NCI-H2107 (cell line): Measurements from ENCODE around the gene ADAM30.

ENCODE experiments used
- DNase-seq: peaks from one replicate; lab custom pipeline; 2025; lab: John Stamatoyannopoulos, UW

Gene ADAM30

DNA sequence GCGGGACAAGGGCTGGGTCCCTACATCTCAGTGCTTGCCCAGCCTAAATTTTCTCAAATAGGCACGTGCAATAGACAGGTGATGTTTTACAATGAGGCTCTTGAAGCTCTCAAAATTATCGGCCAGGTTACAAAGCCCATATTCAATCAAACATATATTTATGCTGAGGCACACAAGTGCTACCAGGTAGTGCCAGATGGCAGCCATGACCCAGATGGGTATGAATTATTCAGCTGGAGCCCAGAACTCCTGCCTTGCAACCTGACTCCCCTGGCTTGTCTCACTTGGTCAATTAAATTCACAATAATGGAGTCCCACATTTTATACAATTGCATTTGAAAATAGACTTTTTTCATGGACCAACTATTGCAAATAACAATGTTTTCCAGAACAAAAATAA is 12.3 kb upstream of the ADAM30 start:
- DNase-seq = peak; percentile 12

DNA sequence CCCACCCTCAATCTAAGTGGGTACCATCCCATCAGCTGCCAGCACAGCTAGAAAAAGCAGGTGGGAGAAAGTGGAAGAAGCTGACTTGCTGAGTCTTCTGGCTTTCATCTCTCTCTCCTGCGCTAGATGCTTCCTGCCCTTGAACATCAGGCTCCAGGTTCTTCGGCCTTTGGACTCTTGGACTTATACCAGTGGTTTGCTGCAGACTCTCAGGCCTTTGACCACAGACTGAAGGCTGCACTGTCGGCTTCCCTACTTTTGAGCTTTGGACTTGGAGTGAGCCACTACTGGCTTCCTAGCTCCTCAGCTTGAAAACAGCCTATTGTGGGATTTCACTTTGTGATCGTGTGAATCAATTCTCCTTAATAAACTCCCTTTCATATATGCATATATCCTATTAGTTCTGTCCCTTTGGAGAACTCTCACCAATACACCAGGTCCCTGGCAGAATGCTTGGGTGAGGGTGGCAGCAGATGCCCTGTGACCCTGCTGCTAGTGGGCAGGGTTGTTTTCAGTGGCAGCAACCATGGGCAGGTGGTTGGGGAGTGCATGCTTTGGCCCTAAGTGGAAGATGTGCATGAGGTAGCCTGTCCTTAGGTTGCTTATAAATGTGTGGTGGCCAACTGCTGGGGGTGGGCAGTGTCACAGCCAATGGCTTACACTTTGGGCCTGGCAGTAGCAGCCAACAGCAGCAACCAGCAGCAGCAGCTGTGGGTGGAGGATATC is 10.8 kb upstream of the ADAM30 start:
- no peak for DNase-seq

DNA sequence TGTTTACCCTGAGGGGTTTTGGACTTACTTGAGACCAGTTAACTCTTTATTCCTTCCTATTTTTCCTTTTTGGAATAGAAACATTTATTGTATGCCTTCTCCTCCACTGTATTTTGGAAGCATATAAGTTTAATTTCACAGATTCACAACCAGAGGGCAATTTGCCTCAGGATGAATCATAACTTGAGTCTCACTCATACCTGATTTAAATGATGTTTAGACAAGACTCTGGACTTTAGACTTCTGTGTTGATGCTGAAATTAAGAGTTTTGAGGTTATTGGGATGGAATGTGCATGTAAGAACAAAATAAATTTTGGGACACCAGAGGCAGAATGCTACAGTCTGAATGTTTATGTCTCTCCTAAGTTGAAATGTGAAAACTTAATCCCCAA is 7.1 kb upstream of the ADAM30 start:
- no peak for DNase-seq

DNA sequence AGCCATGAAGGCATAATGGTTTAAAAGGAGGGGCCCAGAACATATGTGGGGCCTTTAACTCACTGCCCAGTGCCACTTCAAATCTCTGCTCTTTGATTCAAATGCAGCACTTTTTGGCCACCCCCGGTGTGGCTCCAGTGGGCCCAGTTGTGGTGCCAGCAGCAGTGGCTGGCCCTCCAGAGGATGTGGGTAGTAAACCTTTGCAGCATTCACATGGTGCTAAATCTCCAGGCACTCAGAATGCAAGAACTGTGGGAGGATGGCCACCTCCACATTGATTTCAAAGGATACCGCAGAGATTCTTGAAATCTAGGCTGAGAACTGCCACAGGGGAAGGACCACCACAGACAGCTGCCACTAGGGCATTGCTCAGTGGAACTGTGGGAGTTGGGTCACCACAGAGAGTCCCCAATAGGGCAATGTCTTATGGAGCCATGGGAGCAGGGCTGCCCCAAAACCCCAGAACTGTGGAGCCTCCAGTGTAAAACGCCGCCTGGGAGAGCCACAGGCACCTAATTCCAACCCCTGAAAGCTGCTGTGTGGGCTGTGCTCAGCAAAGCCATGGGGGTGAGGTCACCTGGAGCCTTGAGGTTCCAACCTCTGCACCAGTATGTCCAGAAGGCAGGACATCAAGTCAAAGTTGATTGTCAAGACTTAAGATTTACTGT is 6.6 kb upstream of the ADAM30 start:
- DNase-seq = no peak

DNA sequence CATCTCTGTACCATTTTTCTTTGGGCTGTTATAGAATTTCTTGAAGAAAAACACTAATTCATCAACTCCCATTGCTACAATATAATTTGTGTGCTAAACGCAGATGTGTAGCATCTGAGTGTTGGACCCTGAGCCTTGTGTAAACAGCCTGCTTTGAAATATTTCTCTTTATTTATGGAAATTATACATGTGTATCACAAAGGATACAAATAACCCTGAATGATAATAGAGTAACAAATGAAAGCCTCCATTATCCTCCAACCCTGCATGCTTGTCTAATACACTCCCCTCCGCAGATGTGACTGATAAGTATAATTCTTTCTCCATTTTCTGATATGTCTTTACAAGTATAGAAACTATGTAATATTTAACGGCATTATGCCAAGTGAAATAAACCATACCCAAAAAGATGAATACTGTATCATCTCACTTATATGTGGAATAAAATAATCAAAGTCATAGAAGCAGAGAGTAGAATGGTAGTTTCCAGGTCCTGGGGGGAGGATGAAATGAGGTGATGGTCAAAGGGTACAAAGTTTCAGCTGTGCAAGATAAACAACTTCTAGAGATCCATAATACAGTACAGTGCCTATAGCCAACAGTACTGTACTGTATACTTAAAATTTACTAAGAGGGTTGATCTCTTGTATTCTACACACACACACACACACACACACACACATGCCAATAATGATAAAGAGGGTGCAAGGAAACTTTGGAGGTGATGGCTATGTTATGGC is 2.8 kb upstream of the ADAM30 start:
- no peak for DNase-seq

DNA sequence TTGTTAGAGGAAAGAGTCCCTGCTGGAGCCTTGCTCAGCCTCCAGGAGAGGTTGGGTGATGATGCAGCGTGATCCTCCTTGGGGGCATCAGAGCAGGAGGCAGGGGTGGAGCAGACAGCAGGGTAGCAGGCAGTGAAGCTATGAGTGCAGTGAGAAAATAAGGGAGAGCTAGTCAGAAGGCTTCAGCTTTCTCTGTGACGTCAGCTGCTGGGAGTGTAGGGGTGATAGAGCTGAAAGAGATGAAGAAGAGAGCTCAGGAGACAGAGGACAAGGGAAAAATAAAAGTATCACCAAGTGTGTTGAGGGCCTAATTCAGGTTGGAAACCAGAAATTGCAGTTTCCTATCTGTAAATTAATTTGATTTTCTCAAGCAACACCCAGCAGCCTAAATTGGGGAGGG is 2.2 kb upstream of the ADAM30 start:
- DNase-seq = no peak

DNA sequence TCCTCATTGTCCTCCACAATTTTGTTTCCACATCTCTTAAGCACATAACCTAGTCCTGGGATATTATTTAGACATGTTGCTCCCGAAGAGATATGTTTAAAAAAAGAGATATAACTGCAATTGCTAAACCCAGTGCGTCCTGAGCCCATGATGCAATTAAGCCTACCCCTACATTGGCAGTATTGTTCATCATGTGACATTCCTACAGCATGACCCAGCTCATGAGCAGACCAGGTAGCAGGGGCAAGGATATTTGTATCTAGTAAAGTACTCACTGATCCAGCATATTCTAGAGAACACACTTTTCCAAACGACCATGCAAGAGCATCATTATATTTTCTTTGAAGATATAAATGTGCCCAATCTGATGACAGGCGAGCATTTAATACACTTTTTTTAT is 1.2 kb downstream of the ADAM30 start:
- no peak for DNase-seq

DNA sequence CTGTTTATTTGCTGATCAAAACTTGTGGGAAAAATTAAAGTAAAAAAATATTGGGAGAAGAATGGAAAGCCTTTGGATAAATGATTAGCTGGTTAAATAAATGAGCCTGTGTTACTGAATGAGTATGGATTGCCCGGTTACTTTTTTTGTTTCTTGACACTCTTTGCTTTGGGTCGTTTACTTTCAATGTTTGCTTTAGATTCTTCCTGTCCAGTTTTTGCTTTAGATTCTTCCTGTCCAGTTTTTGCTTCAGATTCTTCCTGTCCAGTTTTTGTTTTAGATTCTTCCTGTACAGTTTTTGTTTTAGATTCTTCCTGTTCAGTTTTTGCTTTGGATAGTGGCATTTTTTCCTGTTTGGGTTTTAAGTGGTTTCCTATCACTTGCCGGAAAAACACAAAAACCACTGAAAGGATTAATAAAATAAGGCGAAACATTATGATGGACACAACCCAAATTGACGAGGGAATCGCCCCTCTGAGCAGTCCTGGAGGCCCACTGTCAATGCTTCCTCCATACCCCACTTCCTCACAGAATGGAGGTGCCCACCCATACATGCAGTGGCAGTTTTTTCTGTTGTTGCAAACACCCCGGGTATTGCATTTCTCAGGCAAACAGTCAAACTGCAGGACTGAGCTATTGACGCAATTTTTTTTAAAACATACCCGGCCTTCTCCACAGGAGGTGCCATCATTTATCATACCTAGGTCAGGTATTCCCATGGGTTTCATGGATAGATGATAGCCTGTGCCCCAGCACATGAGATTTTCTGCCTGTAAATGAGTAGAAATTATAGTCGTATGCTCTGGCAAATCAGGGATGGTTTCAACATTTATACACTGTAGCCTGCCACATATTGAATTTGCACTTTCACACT is 2.3 kb downstream of the ADAM30 start:
- DNase-seq = no peak

DNA sequence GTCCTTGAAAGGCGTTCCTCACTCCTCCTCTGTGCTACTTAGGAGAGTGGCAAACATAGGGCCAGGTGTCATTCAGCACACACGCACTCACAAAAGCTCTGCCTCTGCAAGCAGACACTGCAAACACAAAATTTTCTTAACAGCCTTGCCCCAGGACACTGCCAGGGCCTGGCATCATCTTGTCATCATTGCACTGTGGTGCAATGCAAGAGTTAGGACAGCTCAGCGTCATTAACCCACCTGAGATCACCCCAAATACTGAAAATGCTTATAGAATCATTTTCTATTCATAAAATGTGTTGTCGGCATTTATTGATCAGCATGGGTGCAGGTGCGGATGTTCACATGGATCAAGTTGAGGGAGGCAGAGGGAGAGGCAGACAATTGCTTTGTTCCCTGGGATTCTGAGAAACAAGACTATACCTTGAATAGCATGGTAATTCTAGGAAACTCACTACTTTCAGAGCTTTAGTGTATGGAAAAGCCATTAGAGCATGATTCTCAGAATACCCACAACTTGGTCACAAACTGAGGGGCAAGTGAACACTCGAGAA is 3.0 kb downstream of the ADAM30 start:
- no peak for DNase-seq

DNA sequence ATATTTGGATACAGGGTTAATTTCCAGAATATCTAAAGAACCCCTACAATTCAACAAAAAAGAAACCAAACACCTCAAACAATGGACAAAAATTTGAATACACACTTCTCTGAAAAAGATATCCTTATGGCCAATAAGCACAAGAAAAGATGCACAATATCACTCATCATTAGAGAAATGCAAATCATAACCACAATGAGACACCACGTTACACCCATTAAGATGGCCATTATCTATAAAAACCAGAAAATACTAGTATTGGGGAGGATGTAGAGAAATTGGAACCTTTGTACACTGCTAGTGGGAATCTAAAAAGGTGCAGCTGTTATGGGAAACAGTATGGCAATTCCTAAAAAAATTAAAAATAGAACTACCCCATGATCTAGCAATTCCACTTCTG is 4.9 kb downstream of the ADAM30 start:
- DNase-seq = no peak

DNA sequence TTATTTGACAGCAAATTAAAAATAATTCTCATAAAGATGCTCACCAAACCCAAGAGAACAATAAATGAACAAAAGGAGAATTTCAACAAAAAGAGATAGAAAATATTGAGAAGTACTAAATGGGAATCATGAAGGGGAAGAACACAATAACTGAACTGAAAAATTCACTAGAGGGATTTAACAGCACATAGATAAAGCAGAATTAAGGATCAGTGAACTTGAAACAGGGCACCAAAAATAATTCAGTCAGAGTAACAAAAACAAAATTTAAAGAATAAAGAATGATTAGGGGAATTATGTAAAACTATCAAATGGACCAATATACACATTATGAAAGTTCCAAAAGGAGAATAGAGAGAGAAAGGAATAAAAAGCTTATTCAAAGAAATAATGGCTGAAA is 7.8 kb downstream of the ADAM30 start:
- no peak for DNase-seq

DNA sequence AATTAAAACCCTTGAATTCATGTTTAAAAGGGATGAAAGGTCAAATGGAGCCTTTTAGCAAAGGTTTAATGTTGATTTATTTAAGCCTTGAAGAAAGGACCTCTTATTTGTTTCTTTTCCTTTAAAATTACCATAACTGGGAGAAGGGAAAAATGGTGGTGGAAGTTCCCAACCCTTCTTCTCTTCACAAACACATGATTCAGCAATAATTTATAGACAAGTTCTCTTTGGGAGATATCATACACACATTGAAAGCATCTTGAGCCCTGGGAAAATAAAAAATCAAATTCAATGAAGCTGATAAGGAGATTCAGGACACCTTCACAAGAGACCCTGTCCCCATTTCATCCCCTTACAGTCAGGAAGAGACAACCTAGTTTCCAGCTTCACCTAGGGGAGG is 8.9 kb downstream of the ADAM30 start:
- no peak for DNase-seq

DNA sequence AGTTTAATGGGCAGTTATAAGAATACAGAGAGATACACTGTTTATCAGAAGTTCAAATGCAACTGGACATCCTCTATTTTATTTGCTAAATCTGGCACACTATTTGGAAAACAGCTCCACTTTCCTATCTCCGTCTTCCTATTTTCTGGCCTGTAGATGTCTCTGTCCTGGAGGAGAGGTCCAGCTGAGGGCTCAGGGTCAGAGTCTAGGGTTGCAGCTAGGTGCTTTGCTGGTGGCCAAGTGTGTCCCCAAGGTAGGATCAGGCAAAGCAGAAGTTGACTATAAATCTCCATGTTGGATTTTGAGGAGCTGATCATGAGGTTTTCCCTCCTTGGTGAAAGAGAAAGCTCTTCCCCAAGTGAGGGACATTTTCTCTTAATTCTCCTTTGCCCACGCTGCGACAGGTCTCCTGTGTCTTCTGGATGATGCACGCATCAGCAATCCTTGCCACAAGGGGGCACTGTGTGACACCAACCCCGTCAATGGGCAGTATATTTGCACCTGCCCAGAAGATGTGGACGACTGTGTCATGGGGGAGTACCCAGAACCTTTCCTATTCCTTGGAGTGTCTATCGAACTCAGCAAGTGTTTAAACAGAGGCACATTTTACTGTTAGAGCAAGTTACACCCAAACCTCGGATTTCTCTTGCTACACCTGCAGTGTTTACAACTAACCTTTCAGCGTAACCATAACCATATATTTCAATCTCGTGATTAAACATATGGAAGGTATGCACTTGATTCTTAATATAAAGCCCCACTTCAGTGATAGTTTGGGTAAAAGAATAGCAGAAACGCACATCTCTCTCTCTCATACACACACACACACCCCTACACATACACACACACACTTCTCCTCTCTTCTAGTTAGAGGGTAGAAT is 10.2 kb downstream of the ADAM30 start:
- no peak for DNase-seq

DNA sequence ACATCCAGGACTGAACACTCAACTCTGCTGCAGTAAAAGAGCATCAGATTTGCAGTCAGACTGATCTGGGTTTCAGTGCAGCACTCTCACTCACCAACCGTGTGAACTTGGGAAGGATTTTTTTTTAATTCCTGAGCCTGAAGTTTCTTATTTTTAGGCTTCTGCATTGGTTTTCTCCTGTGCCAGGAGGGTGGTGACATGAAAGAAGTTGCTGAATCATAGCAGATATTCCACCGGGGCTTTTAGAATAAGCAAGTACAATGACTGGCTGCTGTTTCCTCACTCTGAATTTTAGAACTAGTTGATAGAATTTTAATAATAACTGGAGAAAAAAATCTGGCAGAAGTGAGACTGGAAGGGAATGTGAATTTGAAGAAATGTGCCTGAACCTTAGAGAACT is 11.6 kb downstream of the ADAM30 start:
- DNase-seq = no peak

DNA sequence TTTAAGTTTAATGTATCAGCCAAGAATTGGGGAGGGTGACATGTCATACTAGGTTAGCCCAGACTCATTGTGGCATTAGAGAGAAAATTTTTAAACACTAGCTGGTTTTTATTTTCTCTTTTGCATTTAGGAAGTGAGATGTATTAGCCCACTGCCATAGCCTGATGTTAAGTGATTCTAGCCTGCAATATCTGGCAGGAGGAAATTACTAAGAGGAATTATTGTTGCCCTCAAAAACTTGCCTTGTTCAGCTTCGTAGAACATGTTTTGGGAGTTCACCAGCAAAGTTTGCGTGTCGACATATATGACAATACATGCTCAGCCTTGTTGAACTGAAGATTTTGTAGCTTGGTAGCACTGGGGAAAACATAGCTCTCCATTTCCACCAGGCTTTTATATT is 12.5 kb downstream of the ADAM30 start:
- no peak for DNase-seq

DNA sequence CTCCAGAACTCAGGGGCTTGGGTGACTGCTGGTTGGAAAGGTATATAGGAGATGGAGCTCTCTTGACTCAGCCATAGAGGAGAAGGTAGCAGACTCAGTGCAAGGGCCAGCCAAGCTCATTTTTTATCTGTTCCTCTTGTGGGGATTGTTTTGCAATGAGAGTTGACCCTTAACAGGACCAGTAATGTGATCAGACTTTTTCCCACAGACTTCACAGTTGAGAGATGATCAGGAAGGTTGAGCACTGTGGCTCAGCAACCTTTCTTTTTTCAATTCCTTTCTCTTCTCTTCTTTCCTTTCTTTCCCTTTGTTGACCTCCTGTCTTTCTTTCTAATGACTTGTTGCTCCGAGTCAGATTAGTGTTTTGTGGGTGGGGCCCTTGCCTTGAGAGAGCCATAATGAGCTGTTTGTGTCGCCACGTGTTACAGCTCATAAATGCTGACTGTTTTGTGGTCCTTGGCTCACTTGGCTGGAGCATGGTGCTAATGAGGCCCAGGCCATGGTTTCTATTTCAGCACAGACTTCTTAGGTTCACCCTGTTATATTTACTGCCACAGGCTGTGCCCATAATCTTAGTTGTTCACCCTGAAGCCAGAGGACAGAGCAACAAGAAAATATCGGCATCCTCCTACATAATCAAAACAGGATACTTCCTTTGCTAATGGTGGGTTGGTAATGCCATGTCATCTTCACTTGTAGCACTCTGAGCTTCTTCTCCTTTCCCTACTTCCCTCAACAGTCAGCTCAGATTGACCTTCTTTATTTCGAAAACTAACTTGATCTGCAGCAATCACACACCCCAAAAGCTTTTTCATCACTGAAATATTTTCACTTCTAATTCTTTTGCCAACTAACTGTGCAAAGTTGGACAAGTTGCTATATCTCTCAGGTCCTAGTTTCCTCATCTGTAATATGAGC is 13.9 kb downstream of the ADAM30 start:
- no peak for DNase-seq

DNA sequence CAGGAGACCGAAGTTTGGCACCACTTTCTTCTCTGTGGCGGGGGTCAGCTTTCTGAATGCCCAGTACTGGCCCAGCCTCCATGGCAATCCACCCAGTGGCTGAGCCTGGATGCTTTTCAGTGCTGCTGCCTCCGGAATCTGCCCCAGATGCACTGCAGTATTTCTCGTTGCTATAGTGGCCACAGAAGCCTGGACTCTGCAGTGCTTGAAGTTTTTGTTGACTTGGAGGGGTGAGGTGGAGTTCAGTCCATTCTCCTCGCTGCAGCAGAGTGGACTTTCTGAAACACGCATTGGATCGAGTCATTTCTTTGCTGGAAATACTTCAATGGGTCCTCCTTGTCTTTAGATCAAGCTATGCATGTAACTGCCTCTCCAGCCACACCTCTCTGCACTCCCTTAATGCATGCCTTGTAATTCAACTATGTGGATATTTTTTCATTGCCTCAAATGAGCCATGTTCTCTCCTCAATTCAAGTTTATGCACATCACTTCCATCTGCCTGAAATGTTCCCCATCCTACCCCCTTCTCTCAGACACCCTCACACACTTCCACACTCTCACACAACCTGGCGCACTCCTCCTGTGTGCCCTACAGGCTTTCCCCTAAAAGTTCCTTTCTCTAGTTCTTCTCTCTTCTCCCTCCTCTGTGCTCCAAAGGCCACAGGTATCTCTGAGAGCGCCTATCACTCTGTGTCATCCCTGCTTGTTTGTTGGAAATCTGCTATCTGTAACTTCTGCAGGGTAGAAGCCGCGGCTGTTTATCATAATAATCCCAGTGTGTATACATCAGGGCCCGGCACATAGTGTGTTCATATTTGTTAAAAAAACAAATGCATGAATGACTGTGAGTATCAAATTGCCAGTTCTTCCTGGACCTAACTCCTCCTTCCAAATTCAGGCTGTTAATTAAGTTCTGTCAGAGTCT is 16.5 kb downstream of the ADAM30 start:
- DNase-seq = no peak

DNA sequence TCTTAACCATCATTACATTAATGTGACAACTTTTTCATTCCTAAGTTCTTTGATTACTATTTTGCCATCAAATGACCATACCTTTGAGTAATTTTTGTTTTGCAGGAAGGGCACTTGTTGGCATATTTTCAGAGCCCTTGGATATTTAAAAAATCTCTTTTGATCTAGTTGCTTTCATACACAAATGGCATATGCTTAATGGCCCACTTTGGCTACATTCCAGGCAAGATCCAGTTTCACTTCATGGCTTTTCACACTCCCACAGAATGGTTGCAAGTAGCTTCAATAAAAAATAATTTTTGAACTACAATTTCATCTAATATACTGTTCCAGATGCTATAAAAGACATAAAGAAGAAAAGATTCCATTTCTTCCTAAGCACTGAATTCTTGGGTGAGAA is 18.1 kb downstream of the ADAM30 start:
- DNase-seq = peak; percentile 44

DNA sequence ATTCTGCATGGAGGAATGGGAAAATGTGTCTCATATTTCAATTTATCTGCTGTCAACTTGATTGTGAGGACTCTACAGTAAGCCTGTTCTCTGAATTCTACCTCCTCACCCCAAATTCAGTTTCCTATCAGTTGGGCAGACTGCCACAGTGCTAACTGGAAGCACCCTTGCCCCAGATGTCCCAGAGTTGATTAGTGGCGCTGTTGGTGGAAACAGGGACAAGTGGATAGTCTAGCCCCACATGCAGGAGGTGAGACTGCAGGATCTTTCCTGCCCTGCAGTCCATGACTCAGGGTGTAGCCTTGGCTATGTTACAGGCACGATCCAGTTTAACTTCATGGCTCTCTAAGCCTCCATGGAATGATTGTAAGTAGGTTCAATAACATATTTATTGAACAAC is 22.1 kb downstream of the ADAM30 start:
- no peak for DNase-seq
